SK-N-SH treated with all-trans-retinoic acid at 6 μM for 48 hours (cell line): ENCODE data around the gene ABCA7.

Source experiments
- ATAC-seq: fragments of 200-7000 bp; cut with Tn5 transposase; 3 replicates; pipeline ENCODE4 v1.9.1; 2020; ENCODE audit warnings: mild to moderate bottlenecking, moderate library complexity
- ARNTL ChIP-seq: fragments of 450-650 bp; formaldehyde crosslinking; IDR thresholded peaks from 2 replicates; pipeline ENCODE4 v1.5.0; 2020; ENCODE audit warnings: low read depth, mild to moderate bottlenecking, moderate library complexity, borderline replicate concordance
- CREB5 ChIP-seq: fragments of 250-450 bp; sonication (Bioruptor Pico); IDR thresholded peaks from 2 replicates; pipeline ENCODE4 v1.5.1; 2020; ENCODE audit warnings: low read depth, mild to moderate bottlenecking, moderate library complexity
- CSDC2 ChIP-seq: fragments of 250-450 bp; sonication (Bioruptor Pico); IDR thresholded peaks from 2 replicates; pipeline ENCODE4 v1.5.0; 2020; ENCODE audit warnings: mild to moderate bottlenecking, moderate library complexity
- CSRNP3 ChIP-seq: fragments of 250-450 bp; sonication (Bioruptor Pico); IDR thresholded peaks from 2 replicates; pipeline ENCODE4 v1.5.1; 2021; ENCODE audit warnings: mild to moderate bottlenecking, moderate library complexity
- ESRRG ChIP-seq: fragments of 250-450 bp; sonication (Bioruptor Pico); IDR thresholded peaks from 2 replicates; pipeline ENCODE4 v1.6.1; 2021; ENCODE audit warnings: mild to moderate bottlenecking
- GLIS3 ChIP-seq: fragments of 250-450 bp; sonication (Bioruptor Pico); IDR thresholded peaks from 2 replicates; pipeline ENCODE4 v1.5.0; 2020; ENCODE audit warnings: mild to moderate bottlenecking, moderate library complexity
- PATZ1 ChIP-seq: fragments of 250-450 bp; sonication (Bioruptor Pico); IDR thresholded peaks from 2 replicates; pipeline ENCODE4 v1.8.0; 2020; ENCODE audit warnings: mild to moderate bottlenecking, moderate library complexity, borderline replicate concordance
- PPARA ChIP-seq: fragments of 250-450 bp; sonication (Bioruptor Pico); IDR thresholded peaks from 2 replicates; pipeline ENCODE4 v1.5.0; 2020; ENCODE audit warnings: mild to moderate bottlenecking, borderline replicate concordance
- RARB ChIP-seq: fragments of 250-450 bp; sonication (Bioruptor Pico); IDR thresholded peaks from 2 replicates; pipeline ENCODE4 v1.8.0; 2021; ENCODE audit warnings: mild to moderate bottlenecking, moderate library complexity
- SNAI2 ChIP-seq: fragments of 250-450 bp; sonication (Bioruptor Pico); IDR thresholded peaks from 2 replicates; pipeline ENCODE4 v1.5.0; 2020; ENCODE audit warnings: mild to moderate bottlenecking, moderate library complexity
- TCF4 ChIP-seq: fragments of 250-450 bp; sonication (Bioruptor Pico); IDR thresholded peaks from 2 replicates; pipeline ENCODE4 v1.8.0; 2021; ENCODE audit warnings: mild to moderate bottlenecking, moderate library complexity, borderline replicate concordance
- TOX ChIP-seq: fragments of 250-450 bp; sonication (Bioruptor Pico); IDR thresholded peaks from 2 replicates; pipeline ENCODE4 v1.8.0; 2021; ENCODE audit warnings: mild to moderate bottlenecking, moderate library complexity, borderline replicate concordance
- ZC3H10 ChIP-seq: fragments of 250-450 bp; sonication (Bioruptor Pico); IDR thresholded peaks from 2 replicates; pipeline ENCODE4 v1.5.1; 2021; ENCODE audit warnings: mild to moderate bottlenecking, moderate library complexity
- ZFP3 ChIP-seq: fragments of 250-450 bp; sonication (Bioruptor Pico); IDR thresholded peaks from 2 replicates; pipeline ENCODE4 v1.5.0; 2020; ENCODE audit warnings: mild to moderate bottlenecking, moderate library complexity
- ZFP30 ChIP-seq: fragments of 450-650 bp; formaldehyde crosslinking; IDR thresholded peaks from 2 replicates; pipeline ENCODE4 v1.5.0; 2022; ENCODE audit warnings: mild to moderate bottlenecking, moderate library complexity
- ZNF565 ChIP-seq: fragments of 450-650 bp; formaldehyde crosslinking; conservative IDR thresholded peaks from 2 replicates; pipeline ENCODE4 v1.5.0; 2020; ENCODE audit warnings: low read depth, mild to moderate bottlenecking, moderate library complexity
- ZNF8 ChIP-seq: fragments of 450-650 bp; formaldehyde crosslinking; IDR thresholded peaks from 2 replicates; pipeline ENCODE4 v1.5.0; 2020; ENCODE audit warnings: mild to moderate bottlenecking, moderate library complexity
- TF ChIP-seq, protein P1 (sequence below): fragments of 250-450 bp; sonication (Bioruptor Pico); IDR thresholded peaks from 2 replicates; pipeline ENCODE4 v1.8.0; 2021; ENCODE audit warnings: low read depth, mild to moderate bottlenecking, moderate library complexity, borderline replicate concordance

ABCA7 gene

GRCh38 chr19:1049800-1050199, 9.9 kb downstream of the ABCA7 start (continued):
- TF ChIP-seq ESRRG (CRISPR knock-in tag): no peak
- no peak for TF ChIP-seq ZNF8
- no peak for TF ChIP-seq ZC3H10 (CRISPR knock-in tag)
- TF ChIP-seq ZFP30 (CRISPR knock-in tag): no peak
- TF ChIP-seq TCF4: no peak
- TF ChIP-seq, all 23 proteins: peak for 0

DNA sequence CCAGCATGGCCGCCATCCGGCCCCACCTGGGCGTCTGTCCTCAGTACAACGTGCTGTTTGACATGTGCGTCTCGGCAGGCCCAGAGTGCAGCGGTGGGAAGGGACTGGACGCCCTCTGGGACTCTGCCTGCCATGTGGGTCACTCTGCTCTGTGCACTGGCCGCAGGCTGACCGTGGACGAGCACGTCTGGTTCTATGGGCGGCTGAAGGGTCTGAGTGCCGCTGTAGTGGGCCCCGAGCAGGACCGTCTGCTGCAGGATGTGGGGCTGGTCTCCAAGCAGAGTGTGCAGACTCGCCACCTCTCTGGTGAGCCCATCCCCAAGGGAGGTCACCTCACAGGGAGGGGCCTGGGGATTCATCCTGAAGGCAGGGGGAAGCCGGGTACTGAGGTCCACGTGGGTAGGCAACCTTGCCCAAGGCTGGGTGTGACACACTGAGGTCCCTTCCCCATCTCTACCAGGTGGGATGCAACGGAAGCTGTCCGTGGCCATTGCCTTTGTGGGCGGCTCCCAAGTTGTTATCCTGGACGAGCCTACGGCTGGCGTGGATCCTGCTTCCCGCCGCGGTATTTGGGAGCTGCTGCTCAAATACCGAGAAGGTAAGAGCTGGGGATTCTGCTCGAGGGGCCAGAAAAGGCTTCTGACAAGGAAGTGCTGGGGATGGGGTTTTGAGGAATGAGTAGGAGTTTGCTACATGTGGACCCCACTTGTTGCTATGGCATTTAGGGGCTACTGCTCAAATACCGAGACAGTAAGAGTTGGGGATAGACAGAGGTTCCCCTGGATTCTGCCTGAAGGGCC, 11.3 kb downstream of the ABCA7 start:
- ATAC-seq: no peak

DNA sequence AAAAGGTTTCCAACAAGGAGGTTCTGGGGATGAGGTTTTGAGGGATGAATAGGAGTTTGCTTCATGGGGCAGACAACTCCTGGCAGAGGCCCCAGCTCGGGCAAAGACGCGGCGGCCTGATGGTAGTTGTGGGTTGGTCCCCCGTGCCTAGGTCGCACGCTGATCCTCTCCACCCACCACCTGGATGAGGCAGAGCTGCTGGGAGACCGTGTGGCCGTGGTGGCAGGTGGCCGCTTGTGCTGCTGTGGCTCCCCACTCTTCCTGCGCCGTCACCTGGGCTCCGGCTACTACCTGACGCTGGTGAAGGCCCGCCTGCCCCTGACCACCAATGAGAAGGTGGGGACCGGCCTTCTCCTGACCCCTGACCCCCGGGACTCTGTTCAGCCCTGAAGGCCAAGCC, 11.9 kb downstream of the ABCA7 start:
- no peak for ATAC-seq
- no peak for TF ChIP-seq ZNF8
- no peak for TF ChIP-seq TOX (CRISPR knock-in tag)
- no peak for TF ChIP-seq GLIS3
- TF ChIP-seq CREB5 (CRISPR knock-in tag): no peak
- no peak for TF ChIP-seq CSDC2
- TF ChIP-seq RARB: no peak
- no peak; the same call in none of the 2 replicates for TF ChIP-seq ZFP3 (CRISPR knock-in tag)
- TF ChIP-seq TCF4: no peak

More for the DNA sequence above, 11.3 kb downstream of the ABCA7 start:
- no peak for TF ChIP-seq SNAI2 (CRISPR knock-in tag)
- peak; percentile 99 for TF ChIP-seq ZFP3 (CRISPR knock-in tag)

DNA sequence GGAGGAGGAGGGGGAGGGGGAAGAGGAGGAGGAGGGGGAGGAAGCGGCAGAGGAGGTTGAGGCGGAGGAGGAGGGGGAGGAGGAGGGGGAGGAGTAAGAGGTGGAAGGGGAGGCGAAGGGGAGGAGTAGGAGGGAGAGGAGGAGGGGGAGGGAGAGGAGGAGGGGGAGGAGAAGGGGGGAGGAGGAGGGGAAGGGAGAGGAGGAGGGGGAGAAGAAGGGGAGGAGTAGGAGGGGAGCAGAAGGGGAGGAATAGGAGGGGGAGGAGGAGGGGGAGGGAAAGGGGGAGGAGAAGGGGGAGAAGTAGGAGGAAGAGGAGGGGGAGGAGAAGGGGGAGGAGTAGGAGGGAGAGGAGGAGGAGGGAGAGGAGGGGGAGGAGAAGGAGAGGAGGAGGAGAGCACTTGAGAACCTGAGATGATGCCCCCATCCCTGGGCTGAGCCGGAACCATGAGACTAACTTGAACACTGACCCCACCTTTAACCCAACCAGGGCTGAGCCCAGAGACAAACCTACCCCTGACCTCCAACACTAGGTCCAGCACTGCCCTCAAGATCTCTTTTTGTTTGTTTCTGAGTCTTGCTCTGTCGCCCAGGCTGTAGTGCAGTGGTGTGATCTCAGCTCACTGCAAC, 12.6 kb downstream of the ABCA7 start:
- no peak for TF ChIP-seq ZFP3 (CRISPR knock-in tag)
- TF ChIP-seq TOX (CRISPR knock-in tag): no peak
- no peak for TF ChIP-seq ZFP30 (CRISPR knock-in tag)
- no peak for TF ChIP-seq ZNF565
- no peak for TF ChIP-seq CSDC2
- TF ChIP-seq PATZ1 (CRISPR knock-in tag): no peak
- TF ChIP-seq ESRRG (CRISPR knock-in tag): no peak
- no peak for TF ChIP-seq ARNTL
- TF ChIP-seq, protein P1, sequence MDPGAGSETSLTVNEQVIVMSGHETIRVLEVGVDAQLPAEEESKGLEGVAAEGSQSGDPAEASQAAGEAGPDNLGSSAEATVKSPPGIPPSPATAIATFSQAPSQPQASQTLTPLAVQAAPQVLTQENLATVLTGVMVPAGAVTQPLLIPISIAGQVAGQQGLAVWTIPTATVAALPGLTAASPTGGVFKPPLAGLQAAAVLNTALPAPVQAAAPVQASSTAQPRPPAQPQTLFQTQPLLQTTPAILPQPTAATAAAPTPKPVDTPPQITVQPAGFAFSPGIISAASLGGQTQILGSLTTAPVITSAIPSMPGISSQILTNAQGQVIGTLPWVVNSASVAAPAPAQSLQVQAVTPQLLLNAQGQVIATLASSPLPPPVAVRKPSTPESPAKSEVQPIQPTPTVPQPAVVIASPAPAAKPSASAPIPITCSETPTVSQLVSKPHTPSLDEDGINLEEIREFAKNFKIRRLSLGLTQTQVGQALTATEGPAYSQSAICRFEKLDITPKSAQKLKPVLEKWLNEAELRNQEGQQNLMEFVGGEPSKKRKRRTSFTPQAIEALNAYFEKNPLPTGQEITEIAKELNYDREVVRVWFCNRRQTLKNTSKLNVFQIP (CRISPR knock-in tag): no peak
- TF ChIP-seq CREB5 (CRISPR knock-in tag): no peak
- no peak for TF ChIP-seq CSRNP3 (CRISPR knock-in tag)
- TF ChIP-seq ZC3H10 (CRISPR knock-in tag): no peak
- TF ChIP-seq PPARA (CRISPR knock-in tag): no peak
- ATAC-seq: no peak; the same call in 2 of the 3 replicates
